ENCODE results near the gene B3GAT1. TPM values are rescaled to one million over a fixed set of nuclear protein-coding genes. Genes with fewer than 3 reads are reported as not detected.

The B3GAT1 gene
- total and polyA plus RNA-seq, 2 donors (not counting 1 experiment from before 2014, with no cell fraction given), result under 0.01 TPM; not detected in 1

DNA sequence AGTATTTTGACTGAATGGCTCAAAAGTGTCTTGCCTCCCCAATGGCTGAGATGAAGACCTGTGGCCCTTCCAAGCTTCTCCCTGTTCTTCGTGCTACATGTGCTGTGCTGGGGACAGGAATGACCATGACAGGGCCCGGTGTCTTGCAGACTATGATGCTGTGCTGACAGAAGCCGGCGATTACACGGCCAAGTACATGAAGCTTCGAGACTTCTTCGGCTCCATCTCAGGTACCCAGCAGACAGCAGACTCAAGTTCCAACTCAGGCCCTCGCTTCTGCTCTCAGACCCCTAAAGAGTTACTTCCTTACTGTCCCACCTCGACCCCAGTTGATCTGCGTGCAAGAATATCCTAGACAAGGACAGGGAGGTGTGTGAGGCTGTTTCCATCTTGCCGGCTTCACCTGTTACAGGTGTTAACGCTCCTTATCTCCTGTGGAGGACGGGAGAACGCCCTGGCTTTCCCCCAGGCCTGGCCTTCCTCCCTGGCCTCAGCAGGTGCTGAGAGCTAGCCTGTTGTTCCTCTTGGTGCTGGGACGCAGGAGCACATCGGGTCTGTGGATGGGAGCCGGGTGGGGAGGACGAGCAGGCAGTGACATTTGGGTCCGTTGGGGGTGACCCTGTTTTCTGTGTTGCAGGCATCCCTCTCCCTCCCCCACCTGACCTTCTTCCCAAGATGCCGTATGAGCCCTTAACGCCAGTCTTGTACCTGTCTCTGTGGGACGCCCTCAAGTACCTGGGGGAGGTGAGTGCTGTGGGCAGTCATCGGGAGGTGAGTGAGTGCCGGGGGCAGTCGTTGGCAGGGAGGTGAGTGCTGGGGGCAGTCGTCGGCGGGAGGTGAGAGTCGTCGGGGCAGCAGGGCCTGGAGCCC, 42.2 kb downstream of the B3GAT1 start:
- TF ChIP-seq, protein P1, sequence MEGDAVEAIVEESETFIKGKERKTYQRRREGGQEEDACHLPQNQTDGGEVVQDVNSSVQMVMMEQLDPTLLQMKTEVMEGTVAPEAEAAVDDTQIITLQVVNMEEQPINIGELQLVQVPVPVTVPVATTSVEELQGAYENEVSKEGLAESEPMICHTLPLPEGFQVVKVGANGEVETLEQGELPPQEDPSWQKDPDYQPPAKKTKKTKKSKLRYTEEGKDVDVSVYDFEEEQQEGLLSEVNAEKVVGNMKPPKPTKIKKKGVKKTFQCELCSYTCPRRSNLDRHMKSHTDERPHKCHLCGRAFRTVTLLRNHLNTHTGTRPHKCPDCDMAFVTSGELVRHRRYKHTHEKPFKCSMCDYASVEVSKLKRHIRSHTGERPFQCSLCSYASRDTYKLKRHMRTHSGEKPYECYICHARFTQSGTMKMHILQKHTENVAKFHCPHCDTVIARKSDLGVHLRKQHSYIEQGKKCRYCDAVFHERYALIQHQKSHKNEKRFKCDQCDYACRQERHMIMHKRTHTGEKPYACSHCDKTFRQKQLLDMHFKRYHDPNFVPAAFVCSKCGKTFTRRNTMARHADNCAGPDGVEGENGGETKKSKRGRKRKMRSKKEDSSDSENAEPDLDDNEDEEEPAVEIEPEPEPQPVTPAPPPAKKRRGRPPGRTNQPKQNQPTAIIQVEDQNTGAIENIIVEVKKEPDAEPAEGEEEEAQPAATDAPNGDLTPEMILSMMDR (conservative IDR thresholded peaks at IDR 0.05 in 1 of 2, IDR thresholded peaks at IDR 0.05 in 1 of 2; ENCODE audit: low read depth in 1 of 2, low read length in 2 of 2), result no peak
- TF ChIP-seq EZH2 (IDR thresholded peaks at IDR 0.05; ENCODE audit: low read length, missing control alignments), result no peak
- no peaks in the 10 kb centered on the region for H3K79me2 ChIP-seq (ENCODE audit: control insufficient read depth, insufficient read depth, low read length)
- no peak for DNase-seq (ENCODE audit: low read depth in 2 of 2)
- H3K36me3 ChIP-seq (ENCODE audit: control insufficient read depth, insufficient read depth, low read length), result no peaks in the 10 kb centered on the region
- H3K4me2 ChIP-seq (ENCODE audit: extremely low read depth, insufficient read depth, low read length), result no peak overlapping the region
- no peaks in the 10 kb centered on the region for H4K20me1 ChIP-seq (ENCODE audit: control insufficient read depth, extremely low read depth, insufficient read depth, low read length)
- no peak overlapping the region for H3K4me3 ChIP-seq (replicated peaks in 1 of 4; ENCODE audit: control extremely low read depth in 1 of 4, insufficient read depth in 1 of 4, low read depth in 3 of 4, low read length in 4 of 4)
- H3K9ac ChIP-seq (ENCODE audit: insufficient read depth, low read length), result no peak overlapping the region
- H2AFZ ChIP-seq (ENCODE audit: low read length), result no peak overlapping the region
- no peak overlapping the region for H3K27ac ChIP-seq (ENCODE audit: insufficient read depth, low read length)
- no peaks in the 10 kb centered on the region for H3K4me1 ChIP-seq (ENCODE audit: control insufficient read depth, extremely low read depth, insufficient read depth, low read length)
- no peaks in the 10 kb centered on the region for H3K27me3 ChIP-seq (ENCODE audit: control insufficient read depth, insufficient read depth, low read length)
- H3K9me3 ChIP-seq (ENCODE audit: control insufficient read depth, insufficient read depth, low read depth, low read length), result no peaks in the 10 kb centered on the region

DNA sequence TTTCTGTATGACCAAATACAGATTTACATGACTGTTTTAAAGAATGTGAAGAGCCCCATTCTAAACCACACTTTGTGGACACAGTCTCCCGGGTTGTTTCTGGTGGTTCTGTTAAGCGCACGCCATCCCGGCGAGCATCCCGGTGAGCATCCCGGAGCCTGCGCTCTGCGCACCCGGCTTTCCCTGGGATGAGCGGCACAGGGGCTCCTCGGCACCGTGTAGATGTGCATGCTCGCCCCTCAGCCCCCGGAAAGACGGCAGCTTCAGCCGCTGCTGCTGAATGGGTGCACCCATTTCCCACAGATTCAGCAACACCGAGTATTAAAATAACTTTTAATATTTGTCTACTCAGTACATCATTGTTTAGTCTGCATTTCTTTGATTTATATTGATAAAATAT, 44.3 kb downstream of the B3GAT1 start:
- Histone ChIP-seq H3K79me2 (ENCODE audit: control insufficient read depth, insufficient read depth, low read length) (no peaks in the 10 kb centered on the region), H3K27ac (ENCODE audit: insufficient read depth, low read length) (no peak overlapping the region), H3K36me3 (ENCODE audit: control insufficient read depth, insufficient read depth, low read length) (no peaks in the 10 kb centered on the region), H3K27me3 (ENCODE audit: control insufficient read depth, insufficient read depth, low read length) (no peaks in the 10 kb centered on the region), H4K20me1 (ENCODE audit: control insufficient read depth, extremely low read depth, insufficient read depth, low read length) (no peaks in the 10 kb centered on the region), H3K4me2 (ENCODE audit: extremely low read depth, insufficient read depth, low read length) (no peak overlapping the region), H3K4me3 (replicated peaks in 1 of 4; ENCODE audit: control extremely low read depth in 1 of 4, insufficient read depth in 1 of 4, low read depth in 3 of 4, low read length in 4 of 4) (no peak overlapping the region), H3K4me1 (ENCODE audit: control insufficient read depth, extremely low read depth, insufficient read depth, low read length) (no peaks in the 10 kb centered on the region), H3K9me3 (ENCODE audit: control insufficient read depth, insufficient read depth, low read depth, low read length) (no peaks in the 10 kb centered on the region), H2AFZ (ENCODE audit: low read length) (no peak overlapping the region), H3K9ac (ENCODE audit: insufficient read depth, low read length) (no peak overlapping the region)
- TF ChIP-seq EZH2 (IDR thresholded peaks at IDR 0.05; ENCODE audit: low read length, missing control alignments), result no peak
- TF ChIP-seq, protein P1 (conservative IDR thresholded peaks at IDR 0.05 in 1 of 2, IDR thresholded peaks at IDR 0.05 in 1 of 2; ENCODE audit: low read depth in 1 of 2, low read length in 2 of 2), result no peak
- DNase-seq (ENCODE audit: low read depth in 2 of 2), result no peak

DNA sequence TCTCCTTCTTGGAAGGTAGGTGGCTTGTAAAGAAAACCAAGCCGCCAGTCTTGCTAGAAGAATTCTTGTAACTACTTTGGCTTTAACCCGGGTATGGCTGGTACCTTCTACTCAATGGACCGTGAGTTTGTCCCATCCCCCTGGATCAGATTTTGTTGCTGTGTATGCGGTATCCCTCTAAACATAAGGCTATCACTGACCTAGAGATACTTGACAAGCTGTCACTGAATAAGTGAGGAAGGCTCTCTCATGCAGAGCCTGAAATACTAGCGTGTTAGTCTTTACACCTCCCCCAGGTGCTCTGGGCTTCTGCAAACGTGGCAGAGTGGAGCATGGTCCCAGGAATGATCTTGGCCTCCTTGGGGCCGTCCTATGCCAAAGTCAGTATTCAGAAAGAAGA, 45.8 kb downstream of the B3GAT1 start:
- no peak overlapping the region for H2AFZ ChIP-seq (ENCODE audit: low read length)
- TF ChIP-seq EZH2 (IDR thresholded peaks at IDR 0.05; ENCODE audit: low read length, missing control alignments), result no peak
- TF ChIP-seq, protein P1 (conservative IDR thresholded peaks at IDR 0.05 in 1 of 2, IDR thresholded peaks at IDR 0.05 in 1 of 2; ENCODE audit: low read depth in 1 of 2, low read length in 2 of 2), result no peak
- no peak for DNase-seq (ENCODE audit: low read depth in 2 of 2)
- H3K4me3 ChIP-seq (replicated peaks in 1 of 4; ENCODE audit: control extremely low read depth in 1 of 4, insufficient read depth in 1 of 4, low read depth in 3 of 4, low read length in 4 of 4), result no peak overlapping the region
- no peaks in the 10 kb centered on the region for H4K20me1 ChIP-seq (ENCODE audit: control insufficient read depth, extremely low read depth, insufficient read depth, low read length)
- no peaks in the 10 kb centered on the region for H3K4me1 ChIP-seq (ENCODE audit: control insufficient read depth, extremely low read depth, insufficient read depth, low read length)
- no peaks in the 10 kb centered on the region for H3K27me3 ChIP-seq (ENCODE audit: control insufficient read depth, insufficient read depth, low read length)
- no peaks in the 10 kb centered on the region for H3K36me3 ChIP-seq (ENCODE audit: control insufficient read depth, insufficient read depth, low read length)
- no peak overlapping the region for H3K4me2 ChIP-seq (ENCODE audit: extremely low read depth, insufficient read depth, low read length)
- no peaks in the 10 kb centered on the region for H3K9me3 ChIP-seq (ENCODE audit: control insufficient read depth, insufficient read depth, low read depth, low read length)
- H3K79me2 ChIP-seq (ENCODE audit: control insufficient read depth, insufficient read depth, low read length), result no peaks in the 10 kb centered on the region
- H3K27ac ChIP-seq (ENCODE audit: insufficient read depth, low read length), result no peak overlapping the region
- H3K9ac ChIP-seq (ENCODE audit: insufficient read depth, low read length), result no peak overlapping the region

All from fibroblast of lung (primary cell).